HTERT RPE-1 (cell line): ENCODE results near the gene FCER2.

Source experiments
- in situ Hi-C: fragments of 300-500 bp; cut with MboI; formaldehyde crosslinking; loops from 4 replicates; pipeline ENCODE4 v1.14.3; 2020; ENCODE audit warnings: low sequenced_read_pairs

The FCER2 gene

DNA sequence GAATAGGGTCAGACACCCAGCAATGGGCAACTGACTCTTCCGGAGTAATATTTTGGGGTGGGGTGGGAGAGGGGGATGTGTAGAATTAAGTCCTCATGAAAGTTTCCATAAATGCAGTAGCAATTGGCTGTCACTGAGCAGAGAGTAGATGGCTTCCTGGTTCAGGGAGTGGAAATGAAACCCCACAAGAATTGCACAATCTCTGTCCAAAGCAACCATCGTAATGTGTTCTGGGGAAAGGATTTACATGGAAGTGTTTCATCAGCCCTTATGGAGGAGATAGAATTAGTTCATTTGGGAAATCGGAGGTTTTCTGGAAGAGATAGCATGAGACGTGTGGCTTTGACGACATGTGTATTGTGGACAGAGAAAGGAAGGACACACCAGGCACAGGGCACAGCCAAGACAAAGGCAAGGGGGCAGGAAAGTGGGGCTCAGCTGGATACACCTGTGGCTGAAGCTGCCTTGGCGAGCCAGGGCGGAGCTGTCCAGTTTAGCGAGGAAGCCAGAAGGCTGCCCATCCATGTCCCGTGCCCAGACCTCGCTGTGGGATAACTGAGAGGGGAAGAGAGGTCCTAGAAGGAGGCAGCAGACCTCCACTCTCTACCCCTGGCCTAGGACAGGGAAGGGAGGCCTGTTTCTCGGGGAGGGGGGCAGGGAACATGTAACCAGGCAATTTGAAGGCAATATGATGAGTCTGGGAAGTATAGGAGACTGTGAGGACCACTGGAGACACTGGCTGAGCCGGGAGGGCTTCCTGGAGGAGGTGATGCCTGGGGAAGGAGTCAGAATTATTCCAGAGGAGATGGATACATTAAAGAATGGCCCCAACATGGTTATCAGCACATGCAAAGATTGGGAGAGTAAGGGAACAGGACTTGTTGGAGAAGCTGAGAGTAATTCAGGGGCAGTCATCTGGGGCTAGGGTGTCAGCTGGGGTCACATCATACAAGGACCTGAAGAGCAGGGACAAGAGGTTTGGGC is 32.6 kb upstream of the FCER2 start:
- in situ Hi-C loops = no loop called here

DNA sequence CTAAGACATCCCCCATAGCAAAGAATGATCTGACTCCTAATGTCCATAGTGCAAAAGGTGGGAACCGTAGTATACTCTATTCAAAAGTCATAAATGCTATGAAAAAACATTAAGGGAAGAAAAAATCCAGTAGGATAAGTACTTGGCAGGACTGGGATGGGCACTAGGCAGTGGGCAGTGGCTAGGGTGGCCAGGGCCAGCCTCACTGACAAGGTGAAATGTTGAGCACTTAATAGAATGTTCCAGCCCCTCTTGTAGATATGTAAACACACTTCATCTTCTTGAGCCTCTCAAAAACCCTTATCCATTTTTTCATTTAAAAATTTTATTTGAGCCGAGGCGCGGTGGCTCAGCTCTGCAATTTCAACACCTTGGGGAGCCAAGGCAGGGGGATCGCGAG is 31.4 kb upstream of the FCER2 start:
- in situ Hi-C loops = no loop called here

DNA sequence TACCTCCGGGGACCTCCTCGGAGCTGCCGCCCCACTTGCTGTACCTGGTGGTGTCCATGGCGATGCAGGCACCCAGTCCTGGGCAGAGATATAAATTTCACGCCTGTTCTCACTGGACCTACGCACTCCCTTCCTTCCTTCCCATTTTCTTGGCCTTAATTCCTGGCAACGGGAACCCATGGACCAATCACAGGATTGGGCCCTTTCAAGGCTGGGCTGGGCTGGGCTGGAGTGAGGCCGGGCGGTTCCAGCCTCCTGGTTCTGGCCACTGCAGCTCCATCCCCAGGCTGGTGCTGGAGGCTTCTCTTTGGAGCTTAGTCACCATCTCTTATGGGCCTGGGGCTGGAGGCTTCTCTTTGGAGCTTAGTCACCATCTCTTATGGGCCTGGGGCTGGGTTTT is 30.1 kb upstream of the FCER2 start, which contains the start of gene CLEC4G:
CLEC4G (minus strand) TSS at position 66 of the 400 bp plus-strand sequence; CDS start at position 58, 8 bp downstream.
- in situ Hi-C loops = no loop called here

DNA sequence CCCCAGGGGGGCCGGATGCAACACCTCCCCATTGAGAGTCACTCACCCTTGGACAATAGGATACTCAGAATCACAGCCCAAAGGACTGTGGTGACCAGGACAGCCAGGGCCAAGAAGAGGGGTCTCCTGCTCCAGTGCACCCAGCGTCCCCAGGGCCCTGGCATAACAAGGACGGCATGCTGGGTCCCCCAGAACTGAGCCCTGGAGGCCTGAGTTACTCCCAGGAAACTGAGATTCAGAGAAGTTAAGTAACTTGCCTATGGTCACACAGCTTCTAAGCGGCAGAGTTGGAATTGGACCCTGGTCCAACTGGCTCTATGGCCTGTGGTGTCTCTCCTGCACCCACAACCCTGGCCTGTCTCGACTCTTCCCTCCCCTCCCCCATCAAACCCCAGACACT is 29.7 kb upstream of the FCER2 start:
- in situ Hi-C loops = no loop called here

DNA sequence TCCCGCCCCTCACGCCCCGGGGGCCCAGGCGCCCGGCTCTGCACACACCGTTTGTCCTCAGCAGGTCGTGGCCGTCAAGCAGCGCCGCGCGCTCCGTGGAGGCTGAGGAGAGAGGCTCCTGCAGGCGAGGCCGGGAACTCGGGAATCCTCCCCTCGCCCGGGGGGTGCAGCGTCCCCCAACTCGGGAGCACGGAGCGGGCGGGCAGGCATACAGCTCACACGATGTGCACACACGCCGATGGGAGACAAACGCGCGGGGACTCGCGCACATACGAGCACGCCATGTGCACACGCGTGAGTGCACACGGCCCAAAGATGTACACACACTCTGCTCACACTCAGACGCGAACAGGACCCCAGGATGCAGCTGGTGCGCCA is 29.3 kb upstream of the FCER2 start:
- in situ Hi-C loops = no loop called here

DNA sequence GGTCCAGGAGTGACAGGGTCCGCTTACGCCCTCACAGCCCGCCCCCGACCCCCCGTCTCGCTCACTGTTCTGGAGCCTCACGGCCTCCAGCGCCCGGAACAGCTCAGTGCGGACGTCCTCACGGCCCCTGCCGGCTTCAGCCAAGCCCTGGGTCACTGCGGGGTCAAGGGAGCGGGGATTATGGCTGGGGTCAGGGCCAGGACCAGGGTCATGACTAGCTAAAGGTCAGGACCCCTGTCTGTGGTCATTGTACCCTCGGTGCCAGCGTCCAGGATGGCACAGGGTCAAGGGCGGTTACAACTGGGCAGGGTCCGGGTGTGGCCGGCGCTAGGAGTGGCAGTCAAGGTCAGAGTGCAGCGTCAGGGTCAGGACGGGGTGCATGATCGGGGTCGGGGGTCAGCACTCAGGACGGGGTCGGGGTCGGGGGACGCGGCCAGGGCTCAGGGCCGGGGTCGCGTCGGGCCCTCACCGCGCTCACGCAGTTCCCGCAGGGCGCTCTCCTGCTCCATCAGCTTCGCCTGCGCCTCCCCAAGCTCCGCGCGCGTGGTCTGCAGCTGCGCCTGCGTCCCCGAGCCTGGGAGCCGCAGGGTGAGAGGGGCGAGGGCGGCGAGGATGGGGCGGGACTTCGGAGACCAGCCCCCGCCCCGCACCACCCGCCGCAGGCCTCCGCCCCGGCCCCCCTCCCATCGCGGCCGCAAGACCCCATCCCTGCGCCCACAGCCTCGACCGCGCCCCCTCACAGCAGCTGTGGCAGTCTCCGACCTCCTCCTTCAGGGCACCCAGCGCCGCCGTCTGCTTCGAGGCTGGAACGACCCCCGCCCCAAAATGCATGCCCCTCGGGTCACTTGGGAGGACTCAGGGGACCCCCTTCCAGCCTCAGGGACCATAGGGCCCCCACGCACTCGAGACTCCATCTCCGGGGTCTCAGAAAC is 28.6 kb upstream of the FCER2 start:
- in situ Hi-C loops = no loop called here

DNA sequence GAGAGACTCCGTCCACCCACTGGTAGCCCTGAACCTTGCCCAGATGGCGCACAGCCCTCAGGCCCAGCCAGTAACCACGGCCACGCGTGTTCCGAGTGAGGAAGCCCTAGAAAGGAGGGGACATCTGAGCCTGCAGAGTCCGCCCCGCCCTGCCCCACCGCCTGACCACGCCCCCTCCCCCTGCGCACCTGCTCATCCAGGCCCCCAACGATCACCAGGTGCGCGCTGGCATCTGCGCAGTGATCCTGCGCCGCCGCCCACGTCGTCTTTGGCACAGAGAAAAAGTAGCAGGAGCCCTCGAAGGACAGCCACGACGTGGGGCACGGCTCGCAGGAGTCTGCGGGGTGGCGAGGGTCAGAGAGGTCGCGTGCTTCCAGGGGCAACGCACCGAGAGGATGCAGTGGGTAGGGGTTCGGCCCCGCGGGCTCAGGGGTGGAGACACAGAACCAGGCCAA is 27.9 kb upstream of the FCER2 start:
- in situ Hi-C loops = no loop called here

DNA sequence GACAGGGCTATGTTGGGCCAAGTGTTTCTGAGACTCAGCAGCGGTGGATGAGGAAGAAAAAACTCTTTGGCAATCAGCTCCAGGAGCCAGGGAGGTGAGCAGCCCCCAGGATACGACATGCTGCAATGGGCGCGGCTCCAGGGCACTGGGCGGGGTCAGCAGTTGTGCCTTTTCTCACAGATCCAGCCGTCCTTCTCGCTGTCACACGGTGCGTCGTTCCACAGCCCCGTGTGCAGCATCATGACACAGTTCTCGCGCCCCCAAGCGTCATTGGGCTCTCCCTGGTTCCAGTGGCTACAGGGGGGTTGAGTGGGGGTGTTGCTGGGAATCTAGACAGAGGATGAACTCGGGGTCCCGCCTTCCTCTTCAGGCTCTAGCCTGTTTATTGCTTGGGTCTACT is 27.3 kb upstream of the FCER2 start:
- in situ Hi-C loops = no loop called here

DNA sequence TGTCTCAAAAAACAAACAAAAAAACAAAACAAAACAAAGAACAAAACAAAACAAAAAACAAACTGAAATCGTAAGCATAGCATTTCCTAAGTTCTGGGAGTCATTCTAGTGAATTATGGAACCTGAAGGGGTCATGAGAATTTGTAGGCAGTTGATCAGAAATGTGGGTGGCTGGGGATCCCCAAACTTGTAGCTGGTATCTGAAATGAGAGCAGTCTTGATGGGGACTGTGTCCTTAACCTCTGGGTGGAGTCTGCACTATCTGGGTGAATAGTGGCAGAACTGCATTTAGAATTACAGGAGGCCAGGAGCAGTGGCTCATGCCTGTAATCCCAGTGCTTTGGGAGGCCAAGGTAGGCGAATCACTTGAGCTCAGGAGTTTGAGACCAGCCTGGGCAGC is 23.9 kb upstream of the FCER2 start:
- in situ Hi-C loops = no loop called here

DNA sequence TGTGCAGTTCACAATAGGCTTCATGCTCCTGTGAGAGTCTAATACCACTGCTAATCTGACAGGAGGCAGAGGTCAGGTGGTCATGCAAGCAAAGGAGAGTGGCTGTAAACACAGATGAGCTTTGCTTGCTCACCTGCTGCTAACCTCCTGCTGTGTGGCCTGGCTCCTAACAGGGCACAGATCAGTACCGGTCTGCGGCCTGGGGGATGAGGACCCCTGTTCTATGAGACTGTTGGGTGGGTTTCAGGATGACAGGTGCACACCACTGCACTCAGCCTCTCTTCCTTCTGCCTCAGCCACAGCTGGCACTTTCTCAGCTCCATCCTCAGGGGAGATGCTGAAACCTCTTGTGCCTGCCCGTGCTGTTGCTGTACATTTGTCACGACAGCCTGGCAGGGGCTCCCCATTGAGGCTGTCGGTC is 20.3 kb upstream of the FCER2 start:
- in situ Hi-C loops = no loop called here

DNA sequence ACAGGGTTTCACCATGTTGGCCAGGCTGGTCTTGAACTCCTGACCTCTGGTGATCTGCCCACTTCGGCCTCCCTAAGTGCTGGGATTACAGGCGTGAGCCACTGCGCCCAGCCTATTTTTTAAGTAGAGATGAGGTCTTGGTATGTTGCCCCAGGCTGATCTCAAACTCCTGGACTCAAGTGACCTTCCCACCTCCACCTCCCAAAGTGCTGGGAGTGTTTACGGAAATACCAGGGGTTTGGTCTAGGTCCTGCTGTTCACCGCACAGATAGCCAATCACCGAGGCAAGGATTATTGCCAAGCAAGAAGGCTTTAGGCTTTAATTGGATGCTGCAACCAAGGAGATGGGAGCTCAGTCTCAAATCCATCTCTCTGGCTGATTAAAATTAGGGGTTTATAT is 18.4 kb upstream of the FCER2 start:
- in situ Hi-C loops = no loop called here

DNA sequence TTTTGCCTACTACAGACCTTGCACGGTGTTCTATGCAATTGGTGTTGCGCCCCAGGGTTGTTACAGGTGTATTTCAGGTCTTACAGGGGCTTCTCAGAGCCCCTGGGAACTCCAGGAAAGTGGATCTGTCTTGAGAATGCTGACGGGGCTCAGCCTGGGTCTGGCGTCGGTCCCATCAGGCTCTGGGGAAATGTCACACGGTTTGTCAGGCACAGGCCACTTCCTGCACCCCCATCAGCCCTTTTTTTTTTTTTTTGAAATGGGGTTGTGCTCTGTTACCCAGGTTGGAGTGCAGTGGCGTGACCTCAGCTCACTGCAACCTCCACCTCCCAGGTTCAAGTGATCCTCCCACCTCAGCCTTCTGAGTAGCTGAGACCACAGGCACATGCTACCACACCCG is 16.7 kb upstream of the FCER2 start:
- in situ Hi-C loops = no loop called here

DNA sequence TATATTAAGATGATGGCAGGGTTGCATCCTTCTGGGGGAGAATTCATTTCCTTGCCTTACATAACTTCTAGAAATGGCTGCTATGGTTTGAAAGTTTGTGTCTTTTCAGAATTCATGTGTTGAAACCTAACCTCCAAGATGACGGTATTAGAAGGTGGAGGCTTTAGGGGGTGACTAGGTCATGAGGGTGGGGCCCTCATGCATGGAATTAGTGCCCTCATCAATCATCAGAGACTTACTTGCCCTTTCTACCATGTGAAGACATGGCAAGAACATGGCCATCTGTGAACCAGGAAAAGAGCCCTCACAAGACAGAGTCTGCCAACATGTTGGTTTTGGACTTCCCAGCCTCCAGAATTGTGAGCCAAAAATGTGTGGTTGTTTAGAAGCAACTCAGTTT is 14.8 kb upstream of the FCER2 start:
- in situ Hi-C loops = no loop called here

DNA sequence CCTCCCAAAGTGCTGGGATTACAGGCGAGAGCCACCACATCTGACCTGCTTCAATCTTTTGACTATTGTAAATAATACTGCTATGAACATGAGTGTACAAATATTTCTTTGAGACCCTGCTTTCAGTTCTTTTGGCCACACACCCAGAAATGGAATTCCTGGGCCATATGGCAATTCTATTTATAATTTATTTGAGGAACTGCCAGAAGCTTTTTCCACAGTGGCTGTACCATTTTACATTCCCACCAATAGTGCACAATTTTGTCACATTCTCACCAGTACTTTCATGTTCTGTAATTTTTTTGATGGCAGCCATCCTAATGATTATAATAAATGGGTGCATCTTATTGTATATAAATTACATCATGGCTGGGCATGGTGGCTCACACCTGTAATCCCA is 13.7 kb upstream of the FCER2 start:
- in situ Hi-C loops = no loop called here

DNA sequence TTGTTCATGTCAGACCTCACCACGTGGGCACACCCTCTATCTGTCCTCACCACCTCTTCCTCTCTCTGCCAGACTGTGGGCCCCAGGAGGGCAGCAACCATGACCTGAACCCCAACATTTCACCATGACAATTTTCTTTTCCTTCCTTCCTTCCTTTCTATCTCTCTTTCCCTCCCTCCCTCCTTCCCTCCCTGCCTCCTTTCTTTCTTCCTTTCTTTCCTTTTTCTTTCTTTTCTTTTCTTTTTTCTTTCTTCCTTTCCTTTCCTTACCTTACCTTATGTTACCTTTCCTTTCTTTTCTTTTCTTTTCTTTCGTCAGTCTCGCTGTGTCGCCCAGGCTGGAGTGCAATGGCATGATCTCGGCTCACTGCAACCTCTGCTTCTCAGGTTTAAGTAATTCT is 8.7 kb upstream of the FCER2 start:
- in situ Hi-C loops = no loop called here

DNA sequence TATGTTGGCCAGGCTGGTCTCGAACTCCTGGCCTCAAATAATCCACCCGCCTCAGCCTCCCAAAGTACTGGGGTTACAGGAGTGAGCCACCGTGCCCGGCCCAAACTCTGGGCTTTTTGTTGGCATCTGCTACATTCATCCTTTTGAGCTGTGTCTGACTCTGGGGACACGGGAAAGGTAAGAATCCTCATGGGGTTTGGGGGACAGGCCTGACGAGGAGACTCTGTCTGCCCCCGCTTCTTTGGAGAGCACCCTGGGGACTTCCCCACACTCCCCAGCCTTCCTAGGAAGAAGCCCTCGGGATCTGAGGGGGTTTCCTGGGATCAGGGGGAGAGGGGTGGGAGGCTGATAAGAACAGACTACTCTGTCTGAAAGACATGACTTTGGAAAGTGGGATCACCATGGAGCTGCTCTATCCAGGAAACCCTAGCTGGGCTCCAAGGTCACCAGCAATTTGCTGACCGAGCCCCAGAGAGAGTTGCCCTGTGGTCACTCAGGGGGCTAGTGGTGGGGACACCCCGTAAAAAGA is 8.1 kb upstream of the FCER2 start:
- in situ Hi-C loops = no loop called here

DNA sequence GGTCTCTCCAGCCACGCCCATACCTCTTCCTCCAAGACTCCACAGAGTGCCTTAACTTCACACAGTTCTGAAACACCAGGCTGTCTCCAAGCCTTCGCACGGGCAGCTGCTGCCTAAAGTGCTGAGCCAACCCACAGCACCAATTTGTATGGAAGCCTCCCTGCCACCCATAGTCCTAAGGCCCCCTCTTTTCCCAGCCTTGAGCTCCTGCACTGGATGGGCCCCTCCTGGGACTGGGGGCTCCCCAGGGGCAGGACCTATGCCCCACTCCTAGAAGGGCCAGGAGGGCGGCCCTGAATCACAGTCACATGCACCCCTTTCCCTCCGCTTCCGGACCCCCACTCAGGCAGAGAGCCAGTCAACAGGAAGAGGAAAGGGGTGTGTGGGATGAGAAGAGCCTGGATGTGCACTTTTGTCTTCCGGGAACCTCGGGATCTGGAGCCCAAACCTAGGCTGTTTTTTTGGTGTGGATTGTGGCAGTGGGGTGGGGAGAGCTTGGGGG is 5.1 kb upstream of the FCER2 start:
- in situ Hi-C loops = no loop called here

DNA sequence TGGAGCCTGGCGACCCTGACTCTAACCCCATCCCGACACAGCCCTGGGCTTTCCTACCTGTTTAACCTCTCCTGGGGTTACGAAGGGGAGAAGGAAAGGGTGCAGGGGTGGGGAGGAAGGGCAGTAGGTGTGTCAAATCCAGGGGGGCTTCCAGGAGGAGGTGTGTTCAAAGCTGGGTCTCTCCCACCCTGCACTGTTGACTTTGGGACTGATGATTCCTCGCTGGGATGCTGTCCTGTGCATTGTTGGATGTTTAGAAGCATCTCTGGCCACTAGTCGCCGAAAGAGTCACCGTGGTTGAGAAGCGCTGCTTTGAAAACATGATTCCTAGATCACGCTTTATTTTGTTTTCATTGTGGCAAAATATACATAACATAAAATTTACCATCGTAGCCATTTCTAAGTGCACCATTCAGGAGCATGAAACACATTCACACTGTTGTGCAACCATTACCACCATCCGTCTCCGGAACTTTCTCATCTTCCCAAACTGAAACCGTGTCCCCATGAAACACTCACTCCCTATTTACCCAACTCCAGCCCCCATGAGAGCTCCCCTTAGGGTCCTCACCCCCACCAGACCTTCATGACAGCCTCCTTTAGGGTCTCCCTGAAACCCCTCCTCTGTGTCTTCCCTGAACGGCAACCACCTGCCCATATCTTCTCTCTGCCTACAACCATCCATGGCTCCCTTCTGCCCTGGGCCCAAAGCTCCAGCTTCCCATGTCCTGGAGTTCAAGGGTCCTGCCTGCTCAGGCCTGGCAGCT is 4.4 kb upstream of the FCER2 start:
- in situ Hi-C loops = no loop called here

DNA sequence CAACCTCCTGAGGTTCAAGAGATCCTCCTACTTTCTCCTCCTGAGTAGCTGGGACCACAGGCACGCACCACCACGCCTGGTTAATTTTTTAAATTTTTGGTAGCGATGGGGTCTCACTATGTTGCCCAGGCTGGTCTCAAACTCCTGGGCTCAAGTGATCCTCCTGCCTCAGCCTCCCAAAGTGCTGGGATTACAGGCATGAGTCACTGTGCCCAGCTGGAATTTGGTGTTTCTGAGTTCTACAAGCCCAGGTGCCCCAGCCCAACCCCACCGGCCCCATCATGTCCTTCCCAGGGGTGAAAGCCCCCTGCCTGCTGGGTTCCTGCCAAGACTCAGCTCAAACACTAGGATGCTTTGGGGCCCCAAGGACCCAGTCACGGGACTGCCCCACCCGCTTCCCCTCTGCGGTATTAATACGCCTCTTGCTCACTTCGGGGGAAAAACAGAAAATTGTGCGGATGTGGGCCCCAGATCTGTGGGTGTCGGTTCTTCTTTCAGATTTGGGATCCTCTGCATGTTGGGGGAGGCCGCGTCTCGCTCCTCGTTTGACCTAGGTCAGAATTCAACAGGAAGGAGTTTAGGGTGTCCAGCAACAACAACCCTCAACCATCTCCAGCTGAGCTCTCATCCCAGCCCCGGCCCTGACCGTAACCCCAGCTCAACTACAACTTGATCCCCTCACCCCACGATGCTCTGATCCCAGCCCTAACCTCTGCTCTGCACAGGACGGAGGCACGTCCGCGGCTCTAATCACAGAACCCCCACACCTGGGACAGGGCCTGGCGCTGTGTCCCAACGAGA is 3.7 kb upstream of the FCER2 start:
- in situ Hi-C loops = no loop called here
